ENCODE data around the gene WDR27.

WDR27 gene

DNA sequence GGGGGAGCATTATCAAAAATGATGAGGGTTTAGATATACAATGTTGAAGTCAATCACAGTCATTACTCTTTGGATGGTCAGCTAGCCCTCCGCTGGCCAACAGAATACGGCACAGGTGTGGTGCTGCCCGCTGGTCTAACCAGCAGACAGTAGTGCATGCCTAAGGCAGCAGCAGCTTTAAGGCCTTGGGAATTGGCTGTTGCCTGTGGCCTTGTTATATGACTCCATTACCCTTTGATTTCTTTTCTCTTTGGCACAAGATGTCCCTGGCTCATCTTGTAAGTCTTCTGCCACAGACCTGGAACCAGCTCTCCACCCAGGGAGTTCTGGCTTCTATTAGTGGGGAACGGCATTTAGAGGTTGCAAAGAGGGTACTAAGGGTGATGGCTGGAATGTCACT, 110.2 kb downstream of the WDR27 start:
- DNase-seq = no peak

DNA sequence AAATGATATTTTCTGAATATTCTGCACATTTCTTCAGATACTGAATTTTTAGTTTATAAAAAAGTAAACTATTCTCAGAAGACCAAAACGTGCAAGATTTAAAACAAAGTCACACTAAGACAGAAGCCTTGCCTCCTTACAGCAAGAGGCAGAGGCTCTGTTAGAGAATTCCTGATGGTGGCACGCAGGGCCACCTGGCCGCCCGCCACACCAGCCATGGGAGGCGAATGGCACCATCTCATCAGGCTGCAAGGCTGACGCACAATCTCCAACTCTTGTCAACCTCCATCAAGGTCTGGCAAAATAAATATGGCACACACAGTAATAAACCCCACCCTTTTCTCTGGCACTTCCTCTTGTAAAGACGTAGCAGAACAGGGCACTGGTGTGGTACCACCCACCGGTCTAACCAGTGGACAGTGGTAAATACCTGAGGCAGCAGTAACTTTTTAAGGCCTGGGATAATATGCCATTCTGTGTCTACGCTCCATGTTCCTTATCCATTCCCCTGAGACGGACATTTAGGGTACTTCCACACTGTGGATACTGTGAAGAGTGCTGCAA, 111.4 kb downstream of the WDR27 start:
- DNase-seq = no peak

DNA sequence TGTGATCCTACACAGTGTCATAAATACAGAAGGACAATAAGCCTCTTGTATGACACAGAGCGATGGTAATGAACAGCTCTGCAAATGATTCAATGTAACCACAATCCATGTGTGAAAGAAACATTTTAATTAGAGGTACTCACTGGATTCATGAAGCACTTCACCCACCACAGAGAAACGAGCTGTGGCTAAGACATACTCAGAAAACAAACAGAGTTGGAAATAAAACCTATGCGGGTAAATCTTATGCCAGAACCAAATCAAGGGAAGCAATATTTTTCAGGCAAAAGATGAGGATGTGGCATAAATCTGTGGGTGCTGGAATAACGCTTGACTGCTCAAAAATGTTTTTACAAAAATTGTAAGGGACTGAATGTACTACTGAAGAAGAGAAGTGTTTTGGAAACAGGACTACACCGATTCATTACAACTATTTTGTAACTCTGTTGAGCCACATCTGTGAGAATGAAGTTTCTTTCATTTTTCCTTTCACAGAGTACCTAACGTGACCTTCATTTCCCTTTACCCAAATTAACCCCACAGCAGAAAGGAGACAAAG, 112.1 kb downstream of the WDR27 start:
- no peak for DNase-seq

DNA sequence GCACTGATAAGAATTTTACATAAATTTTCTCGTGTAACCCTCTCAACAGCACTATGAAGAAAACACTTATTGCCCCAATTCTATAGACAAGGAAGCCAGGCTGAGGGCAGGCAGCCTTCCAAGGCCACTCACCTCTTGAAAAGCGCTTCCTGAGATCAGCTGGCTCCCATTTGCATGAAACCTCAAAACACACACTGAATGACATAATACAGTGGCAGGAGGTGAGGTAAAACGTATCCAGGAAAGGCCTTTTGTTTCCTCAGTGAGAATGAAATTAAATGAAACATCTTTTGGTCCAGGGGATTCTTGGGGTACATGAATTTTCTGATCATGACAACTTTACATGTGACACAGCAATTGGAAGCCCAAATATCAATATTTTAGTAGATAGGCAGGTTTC, 112.5 kb downstream of the WDR27 start:
- no peak for DNase-seq

DNA sequence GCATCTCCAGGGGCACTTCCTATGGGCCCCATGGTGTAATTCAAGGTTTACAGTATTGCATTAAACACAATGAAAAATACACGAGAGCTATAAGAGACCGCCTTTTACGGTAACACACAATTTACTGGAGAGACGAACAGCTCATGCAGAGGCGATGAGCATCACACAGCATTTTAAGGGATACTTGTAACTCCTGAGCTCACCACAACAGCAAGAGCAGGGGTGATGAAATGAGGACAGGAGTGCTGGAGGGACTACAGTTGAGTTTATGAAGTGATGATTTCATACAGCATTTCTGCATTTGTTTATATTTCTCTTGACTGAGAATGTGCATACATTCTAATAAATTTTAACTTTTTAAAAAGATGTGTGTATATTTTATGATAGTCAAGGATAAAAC, 113.9 kb downstream of the WDR27 start:
- DNase-seq = no peak

DNA sequence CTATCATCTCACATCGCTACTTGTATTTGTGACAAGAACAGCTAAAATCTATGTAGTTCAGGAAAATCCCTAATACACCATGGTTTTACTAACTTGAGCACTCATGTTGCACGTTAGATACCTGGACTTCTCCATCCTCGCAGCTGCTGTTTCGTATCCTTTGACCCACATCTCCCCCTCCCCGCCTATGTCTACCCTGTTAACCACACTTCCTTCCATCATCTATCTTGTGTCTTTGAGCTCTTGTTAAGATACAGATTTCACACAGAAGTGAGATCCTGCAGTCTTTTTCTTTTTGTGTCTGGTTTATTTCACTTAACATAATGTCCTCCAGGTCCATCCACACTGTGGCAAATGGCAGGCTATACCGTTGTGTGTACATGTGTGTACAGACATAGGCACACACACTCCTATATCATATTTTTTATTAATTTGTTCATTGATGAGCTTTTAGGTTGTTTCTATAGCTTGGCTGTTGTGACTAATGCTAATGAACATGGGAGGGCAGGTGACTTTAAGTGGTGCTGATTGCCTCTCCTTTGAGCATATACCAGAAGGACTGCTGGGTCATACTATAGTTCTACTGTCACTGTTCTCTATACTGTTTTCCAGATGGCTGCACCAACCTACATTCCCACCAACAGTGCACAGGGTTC, 117.8 kb downstream of the WDR27 start:
- DNase-seq = no peak

DNA sequence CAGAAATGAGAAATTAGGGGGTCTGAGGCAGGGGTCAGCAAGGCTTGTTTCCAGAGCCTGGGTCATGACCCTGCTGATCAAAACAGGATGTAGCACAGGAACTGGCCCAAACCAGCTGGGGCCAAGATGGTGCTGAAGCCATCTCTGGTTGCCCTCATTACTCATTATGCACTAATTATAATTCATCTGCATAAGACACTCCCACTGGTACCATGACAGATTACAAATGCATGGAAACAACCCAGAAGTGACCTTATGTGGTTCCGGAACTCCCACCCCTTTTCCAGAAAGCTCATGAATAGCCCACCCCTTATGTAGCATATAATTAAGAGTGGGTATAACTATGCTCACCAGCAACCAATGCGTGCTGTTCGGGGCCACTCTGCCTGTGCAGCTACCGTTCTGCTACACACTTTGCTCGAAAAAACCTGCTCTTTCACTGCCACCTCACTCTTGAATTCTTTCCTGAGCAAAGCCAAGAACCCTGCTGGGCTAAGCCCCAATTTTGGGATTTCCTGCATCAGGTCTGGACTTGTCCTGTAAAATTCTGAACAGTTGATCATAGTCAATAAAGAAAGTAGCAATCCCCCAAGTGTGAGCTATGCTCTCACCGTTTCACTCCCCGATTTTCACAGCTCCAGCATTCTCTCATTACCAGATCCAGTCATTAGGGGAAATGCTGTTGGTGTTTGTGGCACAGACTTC, 122.3 kb downstream of the WDR27 start:
- DNase-seq = no peak

DNA sequence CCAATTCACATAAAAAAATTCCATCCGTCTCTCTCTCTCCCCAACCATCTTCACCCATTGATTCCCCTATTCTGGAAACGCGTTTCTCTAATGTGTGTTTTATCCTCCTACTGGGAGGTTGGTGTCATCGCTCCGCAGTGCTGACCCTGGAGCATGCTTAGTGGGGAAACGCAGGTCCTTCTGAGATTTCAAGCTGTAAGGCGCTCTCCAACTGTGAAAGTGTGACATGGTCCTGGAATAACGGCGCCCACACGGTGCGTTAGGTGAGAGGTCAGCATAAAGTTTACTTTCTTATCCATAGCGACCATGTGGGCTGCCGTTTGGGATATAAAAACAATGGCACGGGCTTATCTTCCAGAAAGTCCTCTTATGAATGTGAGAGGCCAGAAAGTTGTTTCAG, 123.9 kb downstream of the WDR27 start:
- DNase-seq = no peak

DNA sequence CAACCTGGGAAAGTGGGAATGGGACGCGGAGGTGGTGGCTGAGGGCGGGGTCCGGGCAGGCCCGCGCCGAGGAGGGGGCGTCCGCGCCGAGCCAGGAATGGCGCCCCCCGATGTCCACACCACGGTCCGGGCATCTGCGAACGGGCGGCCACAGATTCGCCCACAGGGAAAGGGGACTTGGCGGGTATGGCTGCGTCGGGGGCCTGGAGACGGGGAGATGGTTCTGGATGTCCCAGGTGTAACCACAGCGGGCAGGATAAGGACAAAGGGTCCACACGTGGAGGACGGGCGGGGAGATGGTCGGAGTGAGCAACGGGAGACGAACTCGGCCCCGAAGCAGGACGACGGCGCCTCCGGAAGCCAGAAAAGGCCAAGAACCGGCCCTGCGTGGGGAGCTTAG, 124.6 kb downstream of the WDR27 start:
- DNase-seq = no peak

DNA sequence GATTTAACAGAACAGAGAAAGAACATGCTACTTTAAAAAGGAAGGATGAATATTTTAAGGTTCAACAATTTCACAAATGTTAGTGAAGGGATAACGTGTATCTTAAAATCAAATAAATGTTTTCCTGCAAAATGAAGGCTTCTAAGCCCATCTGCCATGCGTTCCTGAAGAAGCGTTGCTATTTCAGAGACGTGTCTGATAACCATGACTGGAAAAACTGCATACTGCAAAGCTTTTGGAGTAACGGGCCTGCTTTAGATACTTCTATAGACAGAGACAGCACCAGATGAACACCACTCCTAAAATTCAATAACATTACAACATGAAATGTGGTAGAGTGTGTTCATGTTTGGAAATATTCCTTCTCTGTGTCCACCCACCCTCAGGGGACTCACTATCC, 126.0 kb downstream of the WDR27 start:
- DNase-seq = no peak

DNA sequence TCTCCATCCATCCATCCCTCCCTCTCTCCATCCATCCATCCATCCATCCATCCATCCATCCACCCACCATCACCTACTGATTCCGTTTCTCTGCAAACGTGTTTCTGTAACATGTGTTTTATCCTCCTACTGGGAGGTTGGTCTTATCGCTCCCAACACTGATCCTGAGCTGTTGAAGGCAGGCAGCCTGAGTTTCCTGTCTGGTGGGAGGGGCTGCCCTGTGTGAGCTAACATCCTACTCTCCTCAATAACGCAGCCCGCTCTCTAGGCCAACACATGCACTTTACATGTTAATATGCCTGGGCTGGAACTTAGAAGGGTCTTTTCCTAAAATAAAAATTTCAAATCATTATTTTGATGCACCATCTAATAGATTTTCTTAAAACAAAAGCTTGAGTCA, 126.5 kb downstream of the WDR27 start:
- DNase-seq = no peak

DNA sequence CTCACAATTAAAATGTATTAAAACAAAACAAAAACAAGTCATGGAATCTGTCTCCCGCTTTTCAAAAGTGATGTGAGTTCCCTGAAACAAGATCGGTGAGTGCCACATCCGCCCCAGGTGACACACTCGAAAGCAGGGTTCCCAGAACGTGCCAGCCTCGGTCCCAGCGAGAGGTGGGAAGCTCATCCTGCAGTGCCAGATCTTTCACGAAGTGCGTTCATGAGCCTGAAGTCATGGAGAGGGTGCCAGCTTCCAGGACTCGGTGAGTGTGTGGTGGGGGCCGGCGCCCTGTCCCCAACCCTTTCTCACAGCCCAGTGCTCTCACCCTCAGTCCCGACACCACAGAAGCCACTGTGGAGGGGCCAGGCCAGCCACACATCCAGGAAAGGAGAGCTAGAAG, 127.4 kb downstream of the WDR27 start:
- DNase-seq = no peak

DNA sequence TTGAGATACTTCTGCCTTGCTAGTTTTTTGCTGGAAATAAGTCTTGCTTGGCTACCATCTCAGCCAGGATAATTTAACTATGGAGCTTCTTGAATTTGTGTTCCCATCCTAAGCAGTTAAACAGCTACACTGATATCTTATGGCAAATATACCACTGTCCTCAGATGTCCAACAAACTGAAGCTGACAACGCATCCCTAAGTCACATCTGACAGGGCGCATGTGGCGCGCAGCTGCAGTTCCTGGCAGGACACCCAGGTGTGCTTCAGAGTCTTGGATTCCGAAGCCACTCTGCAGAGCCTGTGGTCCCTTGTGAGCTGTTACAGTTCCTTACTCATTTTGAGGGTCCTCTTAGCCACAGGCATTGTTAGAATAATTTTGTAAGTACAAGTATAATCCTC, 127.9 kb downstream of the WDR27 start:
- DNase-seq = no peak

DNA sequence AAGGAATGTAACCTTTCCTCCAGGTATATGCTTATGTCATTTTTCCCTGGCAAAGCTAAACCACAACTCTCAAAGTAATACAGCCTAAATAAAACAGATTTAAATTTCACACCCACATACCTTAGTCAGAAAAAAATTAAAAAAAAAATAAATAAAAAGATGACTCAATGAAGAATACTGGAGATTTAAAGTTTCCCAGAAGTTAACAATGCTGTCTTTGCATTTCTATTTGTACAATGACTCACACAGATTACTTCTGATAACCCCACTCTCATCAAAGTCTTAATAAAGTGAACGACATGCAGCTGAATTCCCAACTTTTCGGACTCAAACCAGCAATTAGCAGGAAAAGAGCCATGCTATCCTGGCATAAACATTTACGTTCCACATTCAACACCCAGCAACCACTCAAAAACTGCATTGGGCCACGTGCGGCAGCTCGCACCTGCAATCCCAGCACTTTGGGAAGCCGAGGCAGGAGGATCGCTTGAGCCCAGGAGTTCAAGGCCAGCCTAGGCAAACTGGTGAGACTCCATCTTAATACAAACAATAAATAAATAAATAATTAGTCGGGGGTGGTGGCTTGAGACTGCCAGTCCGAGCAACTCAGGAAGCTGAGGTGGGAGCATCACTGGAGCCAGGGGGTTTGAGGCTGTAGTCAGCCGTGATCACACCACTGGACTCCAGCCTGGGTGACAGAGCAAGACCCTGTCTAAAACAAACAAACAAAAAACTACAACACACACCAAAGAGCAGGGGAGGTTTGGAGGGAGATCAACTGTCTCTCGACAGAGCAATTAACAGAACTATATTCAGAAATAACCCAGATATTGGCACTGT, 130.5 kb downstream of the WDR27 start:
- no peak for DNase-seq

DNA sequence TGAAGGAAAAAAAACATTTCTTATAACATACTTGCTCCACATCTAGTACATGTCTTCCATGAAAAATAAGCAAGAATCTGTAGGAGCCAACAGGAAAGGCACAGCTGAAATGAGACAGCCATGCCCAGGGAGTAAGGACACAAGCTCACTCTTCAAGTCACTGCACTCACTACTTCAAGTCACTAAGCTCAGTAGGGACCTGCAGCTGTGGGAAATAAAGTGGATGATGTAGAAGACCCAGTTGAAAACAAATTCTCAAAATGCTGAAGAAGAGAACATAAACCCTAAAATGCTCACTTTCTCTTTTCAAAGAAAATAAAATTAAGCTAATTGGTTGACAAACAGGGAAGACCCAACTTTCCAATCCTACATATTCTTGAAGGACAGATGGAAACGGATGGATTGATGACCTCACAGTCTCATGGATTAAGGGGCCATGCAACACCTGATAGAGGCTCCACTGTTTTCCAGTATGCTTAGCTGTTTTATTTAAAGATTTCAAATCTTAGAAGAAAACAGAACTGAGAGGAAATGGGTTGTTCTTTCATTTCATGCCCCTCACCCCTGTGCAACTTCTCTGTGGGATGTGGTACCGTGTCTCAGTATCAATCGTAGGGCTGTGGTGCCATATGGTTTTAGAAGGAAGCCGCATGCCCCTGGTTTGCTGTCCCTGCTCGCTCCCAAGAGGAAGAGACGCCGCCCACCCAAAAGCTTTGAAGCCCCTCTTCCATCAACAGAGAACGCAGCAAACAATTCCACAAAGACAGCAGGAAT, 133.3 kb downstream of the WDR27 start:
- no peak for DNase-seq

DNA sequence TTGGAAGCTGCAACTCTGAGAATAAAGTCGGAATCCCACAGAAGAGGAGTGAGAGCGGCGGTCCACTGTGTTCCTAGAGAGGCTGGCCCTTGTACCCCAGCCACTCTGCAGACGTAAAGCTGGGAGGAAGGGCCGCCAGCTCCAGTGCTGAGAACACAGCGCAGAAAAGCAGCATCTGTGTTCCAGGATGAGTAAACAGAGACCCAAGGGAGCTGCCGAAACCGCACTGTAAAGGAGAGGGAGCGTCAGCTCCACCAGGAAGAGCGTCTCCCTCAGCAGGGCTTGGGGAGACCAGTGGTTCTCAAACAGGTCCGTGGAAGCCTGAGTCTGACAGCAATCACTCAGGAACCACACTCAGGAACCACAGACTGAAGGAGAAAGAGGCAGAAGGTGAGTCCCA, 134.0 kb downstream of the WDR27 start:
- DNase-seq = no peak

DNA sequence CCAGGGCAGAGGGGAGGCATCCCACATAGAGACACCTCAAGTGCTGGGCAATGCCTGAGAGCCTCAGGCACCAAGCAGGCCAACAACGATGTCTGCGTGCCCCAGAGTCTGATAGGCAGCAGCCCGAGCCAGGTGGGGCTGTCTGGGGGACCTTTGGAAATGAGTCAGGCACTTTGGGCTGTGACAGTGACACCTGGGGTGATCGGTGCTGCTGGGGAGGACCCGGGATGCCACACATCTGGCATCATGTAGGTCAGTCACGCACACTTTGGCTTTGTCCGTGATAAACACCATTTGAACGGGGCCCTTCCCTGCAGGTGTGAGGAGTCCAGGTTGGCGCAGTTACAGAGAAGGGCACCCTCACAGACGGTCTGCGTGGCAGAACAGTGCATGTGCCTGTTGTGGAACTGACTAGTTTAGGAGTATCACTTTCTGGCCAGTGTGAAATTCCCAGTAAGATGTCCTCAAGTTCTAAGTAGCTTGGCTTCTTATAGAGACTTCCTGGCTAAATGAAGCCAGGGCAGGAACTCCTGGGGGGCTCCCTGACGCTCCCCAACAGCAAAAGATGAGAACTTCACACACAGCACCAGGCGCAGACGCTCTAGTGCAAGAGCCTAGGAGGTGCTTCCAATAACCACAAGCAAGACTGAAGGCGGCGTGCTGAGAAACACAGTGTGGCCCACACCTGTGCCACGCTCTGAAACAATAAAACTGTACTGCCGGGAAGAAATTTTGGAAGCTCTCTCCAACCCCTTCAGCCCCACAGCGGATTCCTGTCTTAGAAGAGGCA, 134.7 kb downstream of the WDR27 start:
- DNase-seq = no peak

DNA sequence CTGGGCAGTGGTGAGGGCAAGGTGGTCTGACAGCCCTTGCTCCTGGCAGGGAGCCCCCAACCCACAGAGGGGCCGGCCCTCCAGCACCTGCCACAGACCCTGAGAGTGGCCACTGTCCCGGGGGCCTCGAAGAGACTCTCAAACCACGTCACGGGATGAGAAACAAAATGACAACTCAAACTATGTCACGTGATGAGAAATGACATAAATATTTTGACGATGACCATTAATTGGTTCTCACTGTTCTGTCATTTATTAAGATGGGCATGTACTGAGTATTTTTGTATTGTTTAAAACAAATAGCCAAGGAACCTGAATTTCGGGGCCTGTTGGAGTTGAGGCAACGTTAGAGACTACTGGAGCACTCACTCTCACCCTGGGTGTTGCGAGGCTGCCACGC, 135.5 kb downstream of the WDR27 start:
- no peak for DNase-seq

DNA sequence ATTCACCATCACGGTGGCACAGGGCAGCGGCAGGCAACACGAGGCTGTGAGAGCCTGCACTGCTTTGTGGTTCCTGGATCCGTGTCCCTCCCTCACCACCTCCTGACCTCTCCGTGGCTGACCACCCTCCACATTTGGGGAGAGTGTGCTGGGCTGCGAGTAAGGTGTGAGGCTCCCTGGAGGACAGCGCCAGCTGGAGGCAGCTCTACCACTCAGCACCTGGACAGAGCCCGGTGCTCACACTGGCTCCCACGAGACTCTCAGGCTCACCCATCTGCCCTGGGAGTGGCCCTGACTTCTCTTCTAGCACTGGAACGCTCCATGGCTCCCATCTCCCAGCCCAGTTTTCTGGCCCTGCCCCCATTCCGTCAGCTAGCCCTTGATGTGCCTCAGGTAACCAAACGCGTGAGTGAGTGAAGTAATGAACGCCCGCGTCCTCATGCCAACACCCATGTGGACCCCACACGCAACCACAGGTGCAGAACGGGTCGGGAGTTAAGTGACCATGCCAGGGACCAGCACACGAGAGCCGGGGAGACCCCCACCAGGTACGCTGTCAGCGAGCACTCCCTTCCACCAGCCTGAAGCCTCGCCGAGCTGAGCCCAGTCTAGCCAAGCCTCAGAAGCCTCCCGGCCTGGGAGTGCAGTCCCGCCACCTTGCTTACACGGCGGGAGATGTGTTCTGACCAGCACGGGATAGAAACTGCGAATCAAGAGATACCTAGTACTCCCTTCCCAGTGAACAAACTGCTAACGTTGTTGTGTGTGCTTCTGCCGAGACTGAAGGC, 137.2 kb downstream of the WDR27 start:
- no peak for DNase-seq

DNA sequence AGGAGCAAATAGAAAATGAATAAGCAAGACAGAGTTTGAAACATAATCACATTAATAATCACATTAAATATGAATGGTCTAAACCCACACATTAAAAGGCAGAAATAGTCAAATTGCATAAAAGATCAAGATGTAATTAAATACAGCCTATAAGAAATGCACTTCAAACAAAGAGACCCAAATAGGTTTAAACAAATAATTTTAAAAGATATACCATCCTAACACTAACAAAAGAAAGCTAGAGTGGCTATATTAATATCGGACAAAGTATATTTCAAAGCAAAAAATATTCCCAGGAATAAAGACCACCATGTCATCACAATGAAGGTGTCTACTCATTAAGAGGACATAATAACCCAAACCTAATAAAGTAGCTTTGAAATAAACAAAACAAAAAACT, 140.2 kb downstream of the WDR27 start:
- no peak for DNase-seq

DNA sequence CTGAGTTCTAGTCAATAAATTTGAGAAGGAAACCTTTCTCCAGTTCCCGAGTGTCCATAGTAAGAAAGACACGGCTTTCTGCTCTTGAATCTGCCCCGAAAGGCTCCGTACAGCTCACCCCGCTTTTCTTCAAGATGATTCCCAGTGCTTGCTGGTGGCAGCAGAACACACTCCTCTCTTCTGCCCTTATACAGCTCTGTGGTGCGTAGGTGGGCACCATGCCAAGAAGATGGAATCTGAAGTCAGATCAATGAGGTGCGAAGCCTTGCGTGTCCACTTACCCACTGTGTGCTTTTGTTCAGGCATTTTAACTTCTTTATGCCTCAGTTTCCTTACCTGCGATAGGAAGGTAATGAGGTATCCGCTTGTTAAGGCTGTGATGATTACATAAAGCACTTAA, 142.2 kb downstream of the WDR27 start:
- DNase-seq = no peak

All from RPMI8226 (cell line).